Mesodermal cell (in vitro differentiated cells): ENCODE data around the gene RGR.

Source experiments
- H3K27ac ChIP-seq: 2 replicates; pipeline ENCODE4 v1.7.0; 2013; ENCODE audit warnings: mild to moderate bottlenecking, low read depth, low read length, moderate library complexity; ENCODE audit not compliant: severe bottlenecking
- H3K36me3 ChIP-seq: 2 replicates; pipeline ENCODE4 v1.7.1; 2013; ENCODE audit warnings: mild to moderate bottlenecking, low read length, moderate library complexity; ENCODE audit not compliant: control insufficient read depth, insufficient read depth
- H3K4me1 ChIP-seq: one replicate; pipeline ENCODE4 v1.7.1; 2013; ENCODE audit warnings: mild to moderate bottlenecking, low read length; ENCODE audit not compliant: insufficient read depth, control insufficient read depth, poor library complexity, severe bottlenecking
- H3K4me3 ChIP-seq: 2 replicates; pipeline ENCODE4 v1.7.0; 2013; ENCODE audit warnings: low read length, control low read depth, mild to moderate bottlenecking; ENCODE audit not compliant: insufficient read depth, poor library complexity, severe bottlenecking; ENCODE audit errors: extremely low read depth
- H3K9me3 ChIP-seq: 2 replicates; pipeline ENCODE4 v1.7.1; 2013; ENCODE audit warnings: mild to moderate bottlenecking, low read length, moderate library complexity; ENCODE audit not compliant: control insufficient read depth
- WGBS, 2 experiments: methylation state at CpG; one replicate each; pipeline ENCODE4 v1.1.5; 2013; ENCODE audit warnings: missing lambda C conversion rate in 2 of 2; ENCODE audit not compliant: insufficient coverage in 2 of 2; 5-methylcytosine and 5-hydroxymethylcytosine counted together

RGR gene

DNA sequence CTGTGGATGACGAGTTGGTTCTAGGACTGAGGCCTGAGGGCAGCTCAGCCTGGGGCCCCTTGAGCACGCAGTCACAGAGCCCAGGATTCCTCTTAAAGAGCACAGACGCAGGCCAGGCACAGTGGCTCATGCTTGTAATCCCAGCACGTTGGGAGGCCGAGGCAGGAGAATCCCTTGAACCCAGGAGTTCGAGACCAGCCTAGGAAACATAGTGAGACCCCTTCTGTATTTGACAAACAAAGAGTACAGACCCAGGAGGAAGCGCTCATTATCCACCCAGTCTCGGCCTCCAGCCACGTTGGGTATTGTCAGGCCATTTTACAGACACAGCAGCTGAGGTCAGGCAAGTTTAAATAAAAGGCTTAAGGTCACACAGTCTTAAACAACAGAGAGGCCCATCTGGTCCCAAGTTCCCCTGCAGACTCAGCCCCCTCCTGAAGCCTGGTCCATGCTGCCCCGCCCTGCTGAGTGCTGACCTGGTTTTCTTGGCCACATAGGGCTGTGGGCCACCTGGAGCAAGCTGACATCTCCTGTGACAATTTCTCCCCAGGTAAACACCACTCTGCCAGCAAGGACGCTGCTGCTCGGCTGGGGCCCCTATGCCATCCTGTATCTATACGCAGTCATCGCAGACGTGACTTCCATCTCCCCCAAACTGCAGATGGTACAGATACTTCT lies 12.6 kb downstream of the RGR start:
- Histone ChIP-seq H3K27ac (no peak overlapping the region), H3K4me1 (no peaks in the 10 kb centered on the region), H3K9me3 (no peaks in the 10 kb centered on the region), H3K36me3 (no peaks in the 10 kb centered on the region), H3K4me3 (no peak overlapping the region)
- 86 to 95% methylated on average over 13 to 15 of the region's 15 CpGs for WGBS, 2 experiments

DNA sequence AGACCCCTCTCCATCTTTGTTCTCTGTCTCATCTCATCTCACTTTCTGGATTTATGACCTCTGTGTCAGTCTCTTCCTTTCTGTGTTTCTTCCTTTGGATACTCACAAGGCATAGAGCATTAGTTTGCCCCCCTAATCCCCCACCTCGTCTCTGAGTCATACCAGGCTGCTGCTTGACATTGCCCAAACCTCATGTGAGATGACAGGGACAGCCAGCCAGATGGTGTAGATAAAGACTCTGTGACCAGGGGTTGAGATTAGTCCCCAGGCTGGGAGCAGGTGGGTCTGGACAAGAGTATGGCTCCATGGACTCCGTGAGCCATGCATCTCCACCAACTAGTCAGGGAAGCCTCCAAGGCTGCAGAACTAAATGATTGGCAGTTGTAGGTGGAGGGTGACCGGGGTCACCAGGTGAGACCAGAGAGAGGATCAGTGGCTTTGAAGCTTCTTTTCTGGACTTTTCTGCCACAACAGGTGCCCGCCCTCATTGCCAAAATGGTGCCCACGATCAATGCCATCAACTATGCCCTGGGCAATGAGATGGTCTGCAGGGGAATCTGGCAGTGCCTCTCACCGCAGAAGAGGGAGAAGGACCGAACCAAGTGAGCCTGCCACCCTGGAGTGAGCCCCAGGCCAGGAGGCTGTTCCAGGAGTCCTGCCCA lies 13.3 kb downstream of the RGR start:
- Histone ChIP-seq H3K36me3 (no peaks in the 10 kb centered on the region), H3K27ac (no peak overlapping the region), H3K4me1 (no peaks in the 10 kb centered on the region), H3K9me3 (no peaks in the 10 kb centered on the region), H3K4me3 (no peak overlapping the region)
- 86 to 91% methylated on average over 5 to 7 of the region's 7 CpGs for WGBS, 2 experiments

- Histone ChIP-seq H3K27ac (no peak overlapping the region), H3K9me3 (no peaks in the 10 kb centered on the region), H3K4me3 (no peak overlapping the region), H3K4me1 (peaks cover 9% of the 10 kb centered on the region), H3K36me3 (no peaks in the 10 kb centered on the region)
- WGBS, 2 experiments: 83 to 88% methylated on average over 4 to 7 of the region's 7 CpGs
Measured at GRCh38 chr10:84261236-84261915, 16.5 kb downstream of the RGR start.

- Histone ChIP-seq H3K27ac (no peak overlapping the region), H3K36me3 (no peaks in the 10 kb centered on the region), H3K4me3 (no peak overlapping the region), H3K4me1 (peaks cover 9% of the 10 kb centered on the region), H3K9me3 (no peaks in the 10 kb centered on the region)
- 91 to 92% methylated on average over 6 to 9 of the region's 13 CpGs for WGBS, 2 experiments
Measured at GRCh38 chr10:84262190-84262956, 17.5 kb downstream of the RGR start.

DNA sequence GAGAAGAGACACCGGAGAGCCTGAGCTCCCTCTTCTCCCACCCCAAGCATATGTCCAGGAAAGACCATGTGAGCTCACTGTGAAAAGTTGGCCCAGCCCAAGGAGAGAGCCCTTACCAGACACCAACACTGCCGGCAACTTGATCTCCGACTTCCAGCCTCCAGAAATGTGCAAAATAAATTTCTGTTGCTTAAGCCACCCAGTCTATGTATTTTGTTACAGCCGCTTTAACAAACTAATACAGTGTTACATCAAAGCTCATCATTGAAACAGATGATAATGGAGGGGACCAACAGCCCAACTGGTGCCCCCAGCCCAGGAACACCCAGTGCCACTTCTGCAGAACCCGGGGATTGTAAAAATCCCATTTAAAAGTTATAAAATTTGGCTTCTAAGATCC lies 18.9 kb downstream of the RGR start:
- peaks cover 9% of the 10 kb centered on the region for H3K4me1 ChIP-seq
- H3K36me3 ChIP-seq: no peaks in the 10 kb centered on the region
- 92 to 100% methylated on average over 2 to 4 of the region's 5 CpGs for whole genome bisulfite sequencing, 2 experiments
- no peaks in the 10 kb centered on the region for H3K9me3 ChIP-seq
- H3K4me3 ChIP-seq: no peak overlapping the region
- H3K27ac ChIP-seq: no peak overlapping the region

- peak overlapping the region; percentile 16 for H3K27ac ChIP-seq
- 10% methylated on average over 7 to 11 of the region's 11 CpGs for WGBS, 2 experiments
- H3K36me3 ChIP-seq: no peaks in the 10 kb centered on the region
- H3K9me3 ChIP-seq: no peaks in the 10 kb centered on the region
- H3K4me1 ChIP-seq: peaks cover 9% of the 10 kb centered on the region
- H3K4me3 ChIP-seq: no peak overlapping the region
Measured at GRCh38 chr10:84264611-84265141, 19.8 kb downstream of the RGR start.

- no peak overlapping the region for H3K27ac ChIP-seq
- no peaks in the 10 kb centered on the region for H3K9me3 ChIP-seq
- whole genome bisulfite sequencing, 2 experiments: 92 to 96% methylated on average over 3 to 4 of the region's 4 CpGs
Measured at GRCh38 chr10:84265418-84265817, 20.6 kb downstream of the RGR start.

GRCh38 chr10:84267503-84268126 lies 22.8 kb downstream of the RGR start:
- Histone ChIP-seq H3K9me3 (no peaks in the 10 kb centered on the region), H3K4me1 (peaks cover 12% of the 10 kb centered on the region), H3K27ac (no peak overlapping the region), H3K4me3 (no peak overlapping the region), H3K36me3 (no peaks in the 10 kb centered on the region)
- 62 to 74% methylated on average over 4 to 6 of the region's 7 CpGs for WGBS, 2 experiments

More at GRCh38 chr10:84265418-84265817, 20.6 kb downstream of the RGR start:
- Histone ChIP-seq H3K4me3 (no peak overlapping the region), H3K4me1 (peaks cover 12% of the 10 kb centered on the region), H3K36me3 (no peaks in the 10 kb centered on the region)

DNA sequence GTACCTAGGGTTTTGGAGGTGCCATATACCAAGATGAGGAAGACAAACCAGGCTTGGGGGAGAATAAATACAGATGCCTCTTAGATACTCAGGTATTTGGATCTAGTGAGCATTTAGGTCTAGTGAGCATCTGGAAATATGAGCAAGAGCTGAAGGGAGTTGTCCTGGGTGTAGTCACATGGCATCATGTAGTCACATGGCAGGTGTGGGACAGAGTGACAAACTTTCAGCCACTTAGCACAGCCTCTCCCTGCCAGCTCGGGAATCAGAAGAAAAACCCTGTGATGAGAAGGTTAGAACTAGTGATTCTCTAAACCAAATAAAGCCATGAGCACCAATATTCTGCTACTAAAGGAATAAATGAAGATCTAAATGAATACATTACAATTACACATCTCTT lies 24.3 kb downstream of the RGR start:
- H3K4me1 ChIP-seq: peaks cover 12% of the 10 kb centered on the region
- WGBS, 2 experiments: no CpG with 5 or more reads among the region's 1 CpG
- H3K27ac ChIP-seq: no peak overlapping the region
- no peaks in the 10 kb centered on the region for H3K9me3 ChIP-seq
- H3K36me3 ChIP-seq: no peaks in the 10 kb centered on the region
- H3K4me3 ChIP-seq: no peak overlapping the region

DNA sequence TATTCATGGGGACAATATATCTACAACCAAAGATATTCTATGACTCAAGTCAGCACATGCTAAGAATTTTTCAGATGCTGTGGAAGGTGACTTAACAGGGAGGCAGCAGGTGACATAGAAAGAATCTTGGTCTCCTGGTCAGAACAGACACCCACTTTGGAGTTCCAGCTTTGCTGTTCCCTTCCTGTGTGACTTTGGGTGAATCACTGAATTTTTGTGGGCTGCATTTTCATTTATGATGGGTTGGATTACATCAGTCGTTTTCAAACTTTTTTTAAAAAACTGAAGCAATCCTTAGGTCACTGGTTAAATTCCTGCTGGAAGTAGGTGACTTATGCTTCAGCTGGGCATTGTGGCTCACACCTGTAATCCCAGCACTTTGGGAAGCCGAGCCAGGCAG lies 24.9 kb downstream of the RGR start:
- Histone ChIP-seq H3K9me3 (no peaks in the 10 kb centered on the region), H3K36me3 (no peaks in the 10 kb centered on the region), H3K27ac (no peak overlapping the region), H3K4me3 (no peak overlapping the region), H3K4me1 (peaks cover 6% of the 10 kb centered on the region)
- WGBS, 2 experiments: 83% methylated on average over 1 of the region's 2 CpGs; no CpG with 5 or more reads in 1 of the 2 experiments
